ENCODE measurements around the gene RIMKLA. TPM values are rescaled to one million over a fixed set of nuclear protein-coding genes. Genes with fewer than 3 reads are reported as not detected.

RIMKLA gene
- polyA plus RNA-seq, 3 donors: not detected

GRCh38 chr1:42333662-42334239 lies 46.8 kb upstream of the RIMKLA start:
- 0% methylated on average over 2 of the region's 6 CpGs for WGBS (ENCODE audit: insufficient coverage)
- H3K27ac ChIP-seq (ENCODE audit: low read depth in 1 of 2, low read length in 2 of 2): peak overlapping the region in 1 of 2 donors; percentile 86

More at GRCh38 chr1:42333662-42334239, 46.8 kb upstream of the RIMKLA start:
- Histone ChIP-seq H3K4me3 (replicated peaks in 1 of 3; ENCODE audit: low read depth in 2 of 3, low read length in 3 of 3) (peak overlapping the region; percentile 67 to 95 (median 90)), H3K9me3 (replicated peaks in 1 of 2; ENCODE audit: control insufficient read depth in 1 of 2, insufficient read depth in 1 of 2, low read length in 2 of 2) (no peaks in the 10 kb centered on the region), H4K20me1 (ENCODE audit: insufficient read depth, low read length) (peaks cover 57% of the 10 kb centered on the region), H2AFZ (ENCODE audit: insufficient read depth, low read depth, low read length, poor library complexity, severe bottlenecking) (peak overlapping the region; percentile 100), H3K27me3 (ENCODE audit: control insufficient read depth in 2 of 2, insufficient read depth in 2 of 2, low read length in 2 of 2) (no peaks in the 10 kb centered on the region), H3K79me2 (ENCODE audit: insufficient read depth, low read length) (peaks cover 67% of the 10 kb centered on the region), H3K4me1 (ENCODE audit: control insufficient read depth in 1 of 2, insufficient read depth in 2 of 2, low read length in 2 of 2) (peaks cover 20 to 28% of the 10 kb centered on the region in 2 donors), H3K9ac (ENCODE audit: insufficient read depth, low read length, poor library complexity, severe bottlenecking) (peak overlapping the region; percentile 93), H3K36me3 (replicated peaks in 1 of 2; ENCODE audit: control insufficient read depth in 1 of 2, insufficient read depth in 2 of 2, low read length in 2 of 2) (no peaks in the 10 kb centered on the region), H3K4me2 (replicated peaks; ENCODE audit: extremely low read depth, low read length, poor library complexity, severe bottlenecking) (peak overlapping the region; percentile 100)
- intact Hi-C loops (cut with micrococcal nuclease): loop anchor here (2.0 to 10.0 kb wide), 6 partner anchors 123 to 839 kb away; partner anchors contain the start of genes C1orf50 (in 2 of the 2), P3H1 (in 2 of the 2), CCDC30 (in 1 of the 2) and CFAP57 (in 1 of the 2)
- Mint-ChIP-seq H3K36me3 (peaks cover 0 to 2% of the 10 kb centered on the region in 2 donors), H3K27me3 (ENCODE audit: low read depth in 3 of 3) (peaks cover 0 to 3% (median 0%) of the 10 kb centered on the region in 3 donors), H3K9me3 (peaks cover 0 to 1% (median 0%) of the 10 kb centered on the region in 7 donors), H3K4me1 (peaks cover 41% of the 10 kb centered on the region), H3K27ac (peak overlapping the region in 3 of 7 donors; percentile 8 to 79 (median 38)), H3K4me3 (peak overlapping the region; percentile 90 to 95)
- DNase-seq: no peak
- TF ChIP-seq, protein P1, sequence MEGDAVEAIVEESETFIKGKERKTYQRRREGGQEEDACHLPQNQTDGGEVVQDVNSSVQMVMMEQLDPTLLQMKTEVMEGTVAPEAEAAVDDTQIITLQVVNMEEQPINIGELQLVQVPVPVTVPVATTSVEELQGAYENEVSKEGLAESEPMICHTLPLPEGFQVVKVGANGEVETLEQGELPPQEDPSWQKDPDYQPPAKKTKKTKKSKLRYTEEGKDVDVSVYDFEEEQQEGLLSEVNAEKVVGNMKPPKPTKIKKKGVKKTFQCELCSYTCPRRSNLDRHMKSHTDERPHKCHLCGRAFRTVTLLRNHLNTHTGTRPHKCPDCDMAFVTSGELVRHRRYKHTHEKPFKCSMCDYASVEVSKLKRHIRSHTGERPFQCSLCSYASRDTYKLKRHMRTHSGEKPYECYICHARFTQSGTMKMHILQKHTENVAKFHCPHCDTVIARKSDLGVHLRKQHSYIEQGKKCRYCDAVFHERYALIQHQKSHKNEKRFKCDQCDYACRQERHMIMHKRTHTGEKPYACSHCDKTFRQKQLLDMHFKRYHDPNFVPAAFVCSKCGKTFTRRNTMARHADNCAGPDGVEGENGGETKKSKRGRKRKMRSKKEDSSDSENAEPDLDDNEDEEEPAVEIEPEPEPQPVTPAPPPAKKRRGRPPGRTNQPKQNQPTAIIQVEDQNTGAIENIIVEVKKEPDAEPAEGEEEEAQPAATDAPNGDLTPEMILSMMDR (IDR thresholded peaks at IDR 0.05): no peak
